Putamen (tissue), 1 donor: ENCODE data around the gene PTPRD.

Source experiments
- DNase-seq: peaks from one replicate; pipeline ENCODE4 v3.0.0-alpha.2; 2016; ENCODE audit warnings: low spot score

Gene PTPRD

DNA sequence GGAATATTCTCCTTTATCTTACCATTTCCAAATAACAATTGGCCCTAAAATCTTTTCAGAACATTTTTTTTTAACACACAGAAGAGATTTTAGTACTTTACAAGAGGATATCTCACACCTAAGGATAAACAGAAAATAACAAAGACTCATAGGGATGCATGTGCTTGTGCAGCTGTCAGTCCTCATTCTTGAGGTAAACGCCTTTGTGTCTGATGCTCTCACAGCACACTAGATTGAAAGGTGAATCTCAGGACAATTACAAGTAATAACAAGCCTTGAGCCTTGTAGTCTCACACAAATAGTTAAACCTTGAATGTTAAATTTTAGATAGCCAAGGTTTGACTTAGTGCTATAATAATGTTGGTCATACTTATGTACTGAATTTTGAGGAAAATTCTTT, 439.2 kb downstream of the PTPRD start:
- no peak for DNase-seq

DNA sequence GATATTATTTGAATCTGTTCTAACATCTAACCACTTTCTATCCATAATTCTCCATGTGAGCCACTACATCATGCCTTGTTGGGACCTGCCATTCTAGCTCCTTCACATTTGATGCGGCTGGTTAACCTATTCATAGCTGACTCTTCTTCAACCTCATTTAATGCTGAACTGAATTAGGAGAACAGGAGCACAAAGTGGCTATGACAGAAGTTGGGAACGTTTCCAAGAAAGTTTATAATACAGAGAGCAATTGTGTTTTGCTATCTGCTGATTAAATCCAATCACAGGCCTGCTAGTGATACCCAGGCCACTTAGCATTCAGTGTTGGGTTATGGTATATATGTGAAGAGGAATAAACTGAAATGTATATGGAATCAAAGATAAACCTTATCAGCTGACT, 440.3 kb downstream of the PTPRD start:
- no peak for DNase-seq

GRCh38 chr9:10168241-10168640, 444.6 kb downstream of the PTPRD start:
- no peak for DNase-seq

- no peak for DNase-seq
Observed at GRCh38 chr9:10148796-10149195, 464.0 kb downstream of the PTPRD start.

GRCh38 chr9:10146517-10147331, 466.1 kb downstream of the PTPRD start:
- DNase-seq = no peak

DNA sequence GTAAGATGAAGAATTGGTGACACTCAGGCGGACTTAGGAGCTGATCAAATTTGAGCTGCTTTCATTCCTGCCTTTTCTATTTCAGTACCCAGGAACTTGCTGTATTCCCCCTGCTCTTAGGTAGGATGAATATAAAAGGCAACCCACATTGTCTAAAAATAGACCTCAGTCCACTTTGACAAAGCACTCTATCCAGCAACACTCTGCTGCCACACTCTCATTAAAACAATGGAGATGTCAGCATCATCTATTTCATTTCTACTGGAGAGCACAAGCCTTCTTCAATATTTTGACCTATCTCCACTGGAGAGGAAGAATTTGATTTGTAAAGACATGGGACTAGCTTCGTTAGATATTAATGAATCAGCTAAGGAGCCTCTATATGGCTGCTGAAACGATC, 468.4 kb downstream of the PTPRD start:
- DNase-seq = peak; percentile 18

- no peak for DNase-seq
Observed at GRCh38 chr9:10135553-10135952, 477.2 kb downstream of the PTPRD start.

DNA sequence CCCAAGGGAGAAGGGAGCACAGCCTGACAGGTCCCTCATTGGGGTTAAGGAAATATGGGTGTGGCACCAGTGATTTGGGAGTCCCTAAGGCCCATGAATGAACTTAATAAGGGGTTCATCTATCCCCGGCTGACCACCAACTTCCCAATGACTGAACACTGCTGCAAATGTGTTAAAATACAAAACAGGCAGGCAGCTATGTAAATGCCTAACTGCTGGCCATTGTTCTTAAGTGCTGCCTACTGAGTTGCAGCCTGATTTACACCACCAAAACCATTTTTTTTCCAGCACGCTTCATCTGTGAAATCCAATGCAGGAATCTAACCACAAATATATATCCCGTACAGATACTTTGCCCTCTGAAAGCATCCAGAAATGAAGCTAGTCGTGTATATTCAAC, 478.5 kb downstream of the PTPRD start:
- DNase-seq = no peak

GRCh38 chr9:10130061-10130675, 482.6 kb downstream of the PTPRD start:
- DNase-seq = no peak

DNA sequence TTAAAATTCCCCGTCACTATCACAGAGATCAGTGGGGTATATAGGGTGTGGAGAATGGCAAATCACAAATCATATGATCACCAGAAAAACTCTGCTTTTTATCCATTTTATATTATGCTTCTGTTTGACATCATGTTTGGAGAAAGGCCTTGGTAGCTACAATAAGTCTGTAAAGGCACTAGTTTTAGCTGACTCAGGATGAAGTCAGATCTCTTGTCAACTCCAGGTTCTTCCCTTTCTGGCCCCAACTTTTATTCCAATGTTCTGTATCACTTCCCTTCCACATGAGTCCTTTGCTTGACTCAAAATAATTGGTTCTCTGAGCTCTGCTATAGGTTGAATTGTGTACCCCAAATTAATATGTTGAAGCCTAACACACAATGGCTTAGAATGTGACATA, 484.9 kb downstream of the PTPRD start:
- no peak for DNase-seq

- no peak for DNase-seq
Observed at GRCh38 chr9:10112798-10113197, 500.0 kb downstream of the PTPRD start.

- DNase-seq = no peak
Observed at GRCh38 chr9:10112070-10112469, 500.7 kb downstream of the PTPRD start.

DNA sequence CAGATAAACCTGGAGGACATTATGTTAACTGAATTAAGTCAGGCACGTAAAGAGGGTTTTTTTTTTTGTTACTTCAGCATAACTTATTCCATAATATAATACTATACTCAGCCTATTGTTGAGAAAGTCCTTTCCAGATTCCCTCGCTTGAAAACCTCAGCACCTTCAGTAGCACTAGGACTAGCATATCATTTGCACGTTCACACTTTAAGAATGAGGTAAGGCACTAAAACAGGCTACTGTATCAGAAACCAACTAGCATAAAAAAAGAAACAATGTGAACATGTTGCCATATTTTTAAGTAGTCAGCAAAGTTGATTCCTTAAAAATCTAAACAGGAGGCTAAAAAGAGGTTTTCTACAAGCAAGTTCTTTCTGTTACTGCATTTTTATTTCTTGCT, 504.0 kb downstream of the PTPRD start:
- no peak for DNase-seq

GRCh38 chr9:10104774-10105173, 508.0 kb downstream of the PTPRD start:
- no peak for DNase-seq

DNA sequence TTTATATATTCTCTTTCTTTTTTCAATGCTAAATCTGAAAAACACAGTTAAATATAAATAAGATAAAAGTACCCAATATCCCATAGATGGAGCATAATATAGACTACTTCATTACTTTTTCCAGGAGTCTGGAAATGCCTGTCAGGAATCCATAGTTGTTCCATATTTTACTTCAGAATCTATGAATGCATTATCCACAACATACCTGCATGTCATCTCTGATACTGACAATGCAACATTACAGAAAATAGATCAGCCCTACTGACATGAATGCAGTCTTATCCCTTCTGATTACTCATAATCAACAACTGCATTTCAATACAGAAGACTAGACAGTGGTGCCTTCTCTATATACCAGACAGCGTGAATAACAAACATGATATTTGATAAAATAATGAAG, 517.6 kb downstream of the PTPRD start:
- no peak for DNase-seq

DNA sequence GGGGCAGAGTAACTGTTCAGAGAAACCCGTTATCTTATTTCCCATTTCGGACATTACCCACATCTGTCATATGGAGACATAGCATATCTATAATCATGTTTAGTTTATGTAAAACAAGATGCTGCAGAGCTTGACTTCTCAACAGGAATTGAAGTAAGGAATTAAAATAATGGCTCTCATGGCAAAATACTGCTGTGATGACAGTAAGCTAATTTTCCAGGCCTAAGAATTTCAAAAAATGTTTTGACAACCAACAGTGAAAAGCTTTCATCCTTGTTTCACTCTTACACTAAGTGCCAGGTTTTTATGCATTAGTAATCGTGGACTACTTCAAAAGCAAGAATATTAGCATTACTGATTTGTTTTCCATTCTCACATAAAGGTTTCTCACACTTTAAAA, 518.2 kb downstream of the PTPRD start:
- no peak for DNase-seq

GRCh38 chr9:10080012-10080411, 532.8 kb downstream of the PTPRD start:
- no peak for DNase-seq

DNA sequence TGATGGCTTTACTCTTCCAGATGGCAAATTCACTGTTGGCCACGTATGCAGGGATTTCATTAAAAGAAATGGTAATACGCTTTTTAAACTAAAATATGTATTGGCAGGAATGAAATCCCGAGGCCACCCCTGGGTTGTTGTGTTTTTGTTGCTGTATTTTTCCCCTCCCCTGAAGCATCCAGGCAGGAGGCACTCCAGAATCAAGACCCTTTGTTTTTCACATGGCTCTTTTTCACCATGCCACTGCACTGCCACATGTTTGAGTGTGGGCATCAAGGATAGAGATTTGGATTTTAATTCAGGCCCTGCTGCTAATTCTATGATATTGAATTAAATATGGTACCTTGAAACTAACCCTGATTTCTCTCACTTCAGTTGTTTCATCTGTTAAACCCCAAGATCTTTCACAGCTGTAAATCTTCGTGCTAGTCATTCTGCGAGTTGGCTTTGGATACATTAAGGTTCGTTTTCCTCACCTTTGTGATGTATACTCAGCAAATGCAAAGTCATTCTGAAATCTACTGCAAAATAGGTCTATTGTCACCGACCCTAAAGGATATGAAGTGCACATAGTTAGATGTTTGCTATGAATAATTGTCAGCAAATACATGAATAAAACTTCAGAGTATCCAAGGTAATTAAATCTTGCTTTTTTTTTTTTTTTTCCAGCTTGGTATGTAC, 533.4 kb downstream of the PTPRD start:
- no peak for DNase-seq

DNA sequence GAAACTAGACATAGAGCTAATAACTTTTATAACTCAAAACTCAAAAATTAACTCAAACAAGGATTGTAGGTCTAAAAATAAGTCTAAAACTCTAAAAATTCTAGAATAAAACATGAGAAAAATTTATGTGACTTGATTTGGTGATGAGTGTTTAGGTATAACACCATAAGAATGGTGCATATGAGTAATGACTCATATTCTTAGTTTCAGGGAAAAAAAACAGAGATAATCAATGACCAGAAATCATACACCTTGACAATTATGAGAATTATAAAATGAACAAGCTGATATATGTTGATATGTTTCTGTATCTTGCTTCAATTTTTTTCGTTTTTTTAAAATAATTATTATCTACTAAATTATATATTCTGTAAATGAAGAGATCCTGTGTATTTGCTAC, 541.2 kb downstream of the PTPRD start:
- no peak for DNase-seq

DNA sequence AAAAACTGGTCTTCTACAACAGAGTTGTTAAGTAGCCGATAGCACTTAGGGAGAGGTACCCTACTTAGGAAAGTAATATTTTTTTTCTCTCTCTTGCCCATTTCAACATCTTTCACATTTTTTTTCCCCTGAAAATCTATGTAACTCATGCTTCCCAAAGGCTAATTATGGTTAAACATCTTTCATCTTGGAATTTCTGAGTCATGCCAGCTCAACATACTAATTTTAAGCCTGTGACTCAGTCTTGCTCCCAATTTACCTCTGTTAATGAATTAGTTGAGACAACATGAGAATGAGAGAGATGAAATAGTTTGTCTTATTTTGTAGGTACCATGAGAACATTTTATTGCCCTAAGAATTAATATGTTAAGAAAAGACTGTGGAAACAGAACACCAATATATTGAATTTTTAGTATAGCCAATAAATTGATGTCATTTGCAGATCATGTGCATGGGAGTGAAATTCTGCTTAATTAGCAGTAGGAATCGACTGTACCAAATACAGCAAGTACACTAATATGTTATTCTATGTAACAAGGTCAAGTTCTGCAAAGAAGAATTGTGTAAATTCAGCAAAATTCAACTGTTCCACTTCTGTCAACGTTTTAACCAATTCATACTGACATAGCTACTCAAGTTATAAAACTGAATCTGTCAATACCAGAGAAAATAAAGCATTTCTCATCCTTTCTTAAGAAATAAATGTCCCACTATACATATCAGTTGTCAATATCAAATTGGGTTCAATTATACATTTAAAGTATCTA, 550.0 kb downstream of the PTPRD start:
- peak; percentile 45 for DNase-seq

DNA sequence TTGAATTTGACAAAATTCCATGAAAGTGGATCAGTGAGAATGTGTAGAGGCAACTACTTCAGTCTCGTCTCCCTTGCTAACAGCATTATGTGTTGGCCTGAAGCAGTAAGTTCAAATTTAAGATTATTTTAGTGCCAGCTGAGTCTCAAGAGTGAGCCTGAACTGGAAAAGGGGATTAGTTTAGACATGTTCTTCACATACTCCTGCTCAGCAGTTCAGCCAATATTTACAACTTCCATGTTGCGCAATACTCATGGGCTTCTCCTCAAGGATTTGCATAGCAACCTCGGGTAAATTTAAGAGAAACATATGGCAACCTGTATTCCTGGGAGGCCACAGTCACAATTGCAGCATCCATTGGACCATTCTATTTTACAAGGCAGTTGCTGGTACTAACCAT, 553.8 kb downstream of the PTPRD start:
- DNase-seq = no peak

DNA sequence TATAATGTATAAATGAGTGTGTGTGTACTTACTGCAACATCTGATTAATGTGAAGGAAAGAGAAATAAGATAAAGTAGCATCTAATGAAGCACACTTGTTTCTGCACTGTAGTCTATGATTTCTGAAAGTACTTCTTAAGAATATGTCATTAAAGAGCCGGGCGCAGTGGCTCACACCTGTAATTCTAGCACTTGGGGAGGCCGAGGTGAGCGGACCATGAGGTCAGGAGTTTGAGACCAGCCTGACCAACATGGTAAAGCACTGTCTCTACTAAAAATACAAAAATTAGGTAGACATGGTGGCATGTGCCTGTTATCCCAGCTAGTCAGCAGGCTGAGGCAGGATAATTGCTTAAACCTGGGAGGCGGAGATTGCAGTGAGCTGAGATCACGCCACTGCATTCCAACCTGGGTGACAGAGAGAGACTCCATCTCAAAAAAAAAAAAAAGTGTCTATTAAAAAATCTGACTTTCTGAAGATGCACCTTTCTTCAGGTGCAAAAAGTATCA, 556.9 kb downstream of the PTPRD start:
- DNase-seq = no peak
